ENCODE results near the gene SOS2.

SOS2 gene

DNA sequence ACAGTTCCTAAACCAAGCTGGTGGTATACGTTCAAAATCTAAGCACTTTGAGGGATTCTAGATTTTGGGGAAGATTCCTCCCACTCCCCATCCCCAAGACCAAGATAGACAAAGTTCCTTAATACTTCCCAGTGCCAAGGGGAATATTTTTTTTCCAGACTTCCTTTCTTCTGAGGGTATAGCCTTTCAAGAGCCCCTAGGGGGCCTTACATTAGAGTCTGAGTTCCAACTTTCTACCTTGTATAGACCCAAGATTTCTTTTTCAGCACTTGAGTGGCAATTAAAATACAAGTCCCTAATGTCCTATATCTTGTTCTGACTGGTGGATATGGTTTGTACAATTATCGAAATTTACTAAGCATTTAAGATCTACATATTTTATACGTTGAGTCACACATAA, 28.7 kb upstream of the SOS2 start:
- no peak for TF ChIP-seq CTCF (conservative IDR thresholded peaks at IDR 0.05; ENCODE audit: low read depth, low read length)

GRCh38 chr14:50257732-50258131, 26.4 kb upstream of the SOS2 start:
- TF ChIP-seq CTCF (conservative IDR thresholded peaks at IDR 0.05; ENCODE audit: low read depth, low read length), result no peak
- no peak for DNase-seq (ENCODE audit: low read depth)
- H3K4me3 ChIP-seq (ENCODE audit: low read length), result no peak overlapping the region

More for the DNA sequence above, 28.7 kb upstream of the SOS2 start:
- H3K4me3 ChIP-seq (ENCODE audit: low read length), result no peak overlapping the region
- no peak for DNase-seq (ENCODE audit: low read depth)

DNA sequence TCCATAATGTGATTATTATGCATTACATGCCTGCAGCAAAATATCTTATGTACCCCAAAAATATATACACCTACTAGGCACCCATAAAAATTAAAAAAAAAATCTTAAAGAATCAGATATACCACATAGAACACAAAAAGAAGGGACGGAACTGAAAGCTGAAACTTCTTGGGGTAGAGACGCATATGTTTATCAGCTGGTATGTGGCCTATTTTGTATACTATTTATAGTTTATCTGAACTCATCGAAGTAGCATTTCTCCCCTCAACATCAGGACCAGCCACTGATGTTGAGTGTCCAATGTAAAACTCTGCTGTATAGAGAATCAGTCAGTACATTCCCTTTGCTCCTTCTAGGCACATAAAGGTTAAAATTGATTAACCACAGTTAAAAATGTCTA, 22.9 kb upstream of the SOS2 start:
- DNase-seq (ENCODE audit: low read depth), result no peak
- no peak for TF ChIP-seq CTCF (conservative IDR thresholded peaks at IDR 0.05; ENCODE audit: low read depth, low read length)
- H3K4me3 ChIP-seq (ENCODE audit: low read length), result no peak overlapping the region

DNA sequence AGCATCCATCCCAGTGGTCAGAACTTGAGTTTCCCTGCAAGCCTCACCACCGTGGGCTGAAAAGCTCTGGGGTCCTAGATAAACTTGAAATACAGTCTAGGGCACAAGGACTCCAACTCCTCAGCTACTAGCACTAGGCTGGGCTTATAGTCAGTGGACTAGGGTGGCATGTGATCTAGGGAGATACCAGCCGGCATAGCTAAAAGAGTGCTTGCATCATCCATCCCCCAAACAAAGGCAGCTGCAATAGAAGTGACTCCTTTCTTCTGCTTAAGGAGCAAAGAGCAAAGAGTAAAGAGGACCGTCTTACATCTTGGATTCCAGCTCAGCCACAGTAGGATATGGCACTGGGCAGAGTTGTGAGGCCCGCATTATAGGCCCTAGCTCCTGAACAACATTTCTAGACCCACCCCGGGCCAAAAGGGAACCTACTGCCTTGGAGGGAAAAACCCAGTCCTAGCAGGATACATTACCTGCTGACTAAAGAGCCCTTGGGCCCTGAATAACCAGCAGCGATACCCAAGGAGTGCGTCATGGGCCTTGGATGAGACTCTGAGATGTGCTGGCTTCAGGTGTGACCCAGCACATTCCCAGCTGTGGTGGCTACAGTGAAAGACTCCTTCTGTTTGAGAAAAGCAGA, 17.9 kb upstream of the SOS2 start:
- TF ChIP-seq CTCF (conservative IDR thresholded peaks at IDR 0.05; ENCODE audit: low read depth, low read length), result no peak
- no peak for DNase-seq (ENCODE audit: low read depth)
- H3K4me3 ChIP-seq (ENCODE audit: low read length), result no peak overlapping the region

- no peak for TF ChIP-seq CTCF (conservative IDR thresholded peaks at IDR 0.05; ENCODE audit: low read depth, low read length)
- DNase-seq (ENCODE audit: low read depth), result no peak
- no peak overlapping the region for H3K4me3 ChIP-seq (ENCODE audit: low read length)
These were observed 15.9 kb upstream of the SOS2 start for GRCh38 chr14:50247245-50247644.

- H3K4me3 ChIP-seq (ENCODE audit: low read length), result no peak overlapping the region
These were observed 11.4 kb upstream of the SOS2 start for GRCh38 chr14:50242566-50243310.

More at GRCh38 chr14:50242566-50243310, 11.4 kb upstream of the SOS2 start:
- DNase-seq (ENCODE audit: low read depth), result no peak
- TF ChIP-seq CTCF (conservative IDR thresholded peaks at IDR 0.05; ENCODE audit: low read depth, low read length), result no peak

Data from retinal pigment epithelial cell (primary cell).